Esophagus squamous epithelium (tissue), 4 donors: ENCODE measurements around the gene COPG2.

Source experiments
- CTCF ChIP-seq, 6 experiments: fragments of 450-650 bp in 4 of 6; fragments of 200-600 bp in 2 of 6; sonication (generic) in 2 of 6; IDR thresholded peaks; one replicate each; pipeline ENCODE4 v1.5.1; 2016 to 2019; ENCODE audit warnings: antibody characterized with exemption in 6 of 6, mild to moderate bottlenecking in 4 of 6, moderate library complexity in 4 of 6
- POLR2A ChIP-seq, 4 donors: fragments of 450-650 bp; IDR thresholded peaks; one replicate each; pipeline ENCODE4 v1.6.1; 2017; ENCODE audit warnings: antibody characterized with exemption in 4 of 4, mild to moderate bottlenecking in 4 of 4, moderate library complexity in 3 of 4

GRCh38 chr7:130485734-130486113 is 182.8 kb downstream of the COPG2 start:
- no peak for TF ChIP-seq POLR2A (IDR thresholded peaks at IDR 0.05)
- no peak for TF ChIP-seq CTCF (IDR thresholded peaks at IDR 0.05)
